NCI-H2107 treated with DMSO at 0.1 percent for 48 hours (cell line): ENCODE data around the gene TIRAP.
"Not testable (repeated sequence)": the region's sequence is repeated elsewhere in the genome, so short reads cannot be mapped to it uniquely, and the experiment has no call there.

ENCODE experiments used
- DNase-seq: peaks from one replicate; lab custom pipeline; 2025; ENCODE audit not compliant: unreplicated experiment; lab: John Stamatoyannopoulos, UW

Gene TIRAP, protein sequence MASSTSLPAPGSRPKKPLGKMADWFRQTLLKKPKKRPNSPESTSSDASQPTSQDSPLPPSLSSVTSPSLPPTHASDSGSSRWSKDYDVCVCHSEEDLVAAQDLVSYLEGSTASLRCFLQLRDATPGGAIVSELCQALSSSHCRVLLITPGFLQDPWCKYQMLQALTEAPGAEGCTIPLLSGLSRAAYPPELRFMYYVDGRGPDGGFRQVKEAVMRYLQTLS

DNA sequence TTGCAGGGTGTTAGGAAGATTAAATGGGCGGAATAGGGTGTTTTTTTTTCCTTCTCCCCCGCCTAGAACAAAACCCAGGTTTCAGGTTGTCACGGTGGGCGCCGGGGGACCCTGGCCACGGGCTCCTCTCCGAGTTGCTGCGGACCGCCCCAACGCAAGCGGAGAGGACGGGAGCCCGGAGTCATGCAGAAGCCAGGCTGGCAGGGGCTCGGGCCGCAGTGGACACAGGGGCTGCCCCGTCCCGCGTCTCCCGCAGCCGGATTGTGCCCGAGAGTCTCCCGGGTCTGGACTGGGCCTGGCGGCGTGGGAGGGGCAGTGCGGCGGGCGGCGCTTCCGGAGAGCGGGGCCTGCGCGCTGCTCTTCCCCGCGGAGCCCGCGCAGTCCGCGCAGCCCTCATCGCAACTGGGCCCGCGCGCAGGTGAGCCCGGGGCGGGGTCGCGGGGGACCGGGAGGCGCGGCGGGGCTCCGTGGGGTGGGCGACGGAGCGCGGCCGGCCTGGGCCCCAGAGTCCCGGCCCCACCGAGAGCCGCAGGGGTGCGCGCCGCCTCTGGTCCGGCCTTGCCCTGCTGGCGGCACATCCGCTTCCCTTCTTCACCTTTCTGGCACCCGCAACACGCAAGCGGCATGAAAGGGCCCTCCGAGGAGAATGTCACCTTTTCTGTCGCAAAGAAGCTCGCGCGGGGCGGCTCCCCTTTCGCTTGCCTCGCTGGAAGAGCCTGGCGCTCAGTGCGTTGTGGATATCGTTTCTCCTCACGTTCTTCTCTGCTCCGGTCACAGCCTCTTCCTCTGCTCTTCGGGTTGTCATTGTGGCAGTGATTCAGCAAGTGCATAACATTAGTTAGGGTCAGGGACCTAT is at the start of gene TIRAP:
TSS of gene TIRAP (plus strand) at position 358 of the 856 bp plus-strand sequence. CDS start 7,802 bp downstream, outside the sequence.
- peak; percentile 19 for DNase-seq

DNA sequence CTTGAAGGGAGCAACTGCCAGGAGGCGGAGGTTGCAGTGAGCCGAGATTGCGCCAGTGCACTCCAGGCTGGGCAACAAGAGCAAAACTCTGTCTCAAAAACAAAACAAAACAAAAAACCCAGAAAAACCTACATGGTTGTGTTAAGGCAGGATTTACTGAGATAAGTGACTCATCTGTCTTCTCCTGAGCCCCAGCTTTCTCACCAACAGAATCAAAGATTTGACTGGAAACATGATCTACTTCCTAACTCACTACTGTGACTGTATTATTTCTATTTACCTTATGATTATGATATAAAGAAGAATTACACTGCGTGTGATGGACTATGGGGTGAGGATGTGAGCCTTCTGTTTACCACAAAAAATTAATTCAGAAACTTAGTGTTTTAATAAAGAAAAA is 49.5 kb upstream of the TIRAP start:
- DNase-seq: no peak

DNA sequence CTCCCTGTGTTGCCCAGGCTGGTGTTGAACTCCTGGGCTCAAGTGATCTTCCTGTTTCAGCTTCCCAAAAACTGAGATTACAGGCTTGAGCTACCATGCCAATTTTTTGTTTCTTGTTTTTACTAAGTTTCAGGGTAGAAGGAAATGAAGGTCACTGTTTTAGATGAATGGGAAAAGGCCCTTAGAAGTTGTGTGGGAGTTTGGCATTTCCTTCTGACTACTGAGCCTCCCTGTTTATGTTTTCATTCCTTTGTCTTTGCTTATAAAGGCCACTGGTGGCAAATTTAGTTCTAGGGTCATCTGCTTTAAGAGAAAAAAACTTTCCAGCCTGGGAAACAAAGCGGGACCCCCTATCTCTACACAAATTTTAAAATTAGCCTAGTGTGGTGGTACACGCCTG is 36.3 kb upstream of the TIRAP start:
- no peak for DNase-seq

DNA sequence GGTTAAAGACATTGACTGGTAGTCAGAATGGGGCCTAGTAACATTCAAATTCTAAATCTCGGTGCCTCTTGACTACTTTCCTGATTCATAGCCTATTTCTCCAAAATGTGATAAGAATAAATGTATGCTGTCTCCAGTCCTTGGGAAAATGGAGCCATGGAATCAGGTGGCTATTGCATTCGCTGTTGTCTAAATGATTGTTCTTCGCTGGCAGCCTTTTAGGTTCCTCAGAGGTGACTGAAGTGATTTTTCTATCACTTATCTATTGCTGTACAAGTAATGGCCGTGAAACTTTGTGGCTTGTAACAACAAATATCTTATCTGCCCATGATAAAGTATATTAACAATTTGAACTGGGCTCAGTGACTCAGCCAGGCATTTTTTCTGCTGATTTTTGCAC is 29.6 kb upstream of the TIRAP start:
- no peak for DNase-seq

DNA sequence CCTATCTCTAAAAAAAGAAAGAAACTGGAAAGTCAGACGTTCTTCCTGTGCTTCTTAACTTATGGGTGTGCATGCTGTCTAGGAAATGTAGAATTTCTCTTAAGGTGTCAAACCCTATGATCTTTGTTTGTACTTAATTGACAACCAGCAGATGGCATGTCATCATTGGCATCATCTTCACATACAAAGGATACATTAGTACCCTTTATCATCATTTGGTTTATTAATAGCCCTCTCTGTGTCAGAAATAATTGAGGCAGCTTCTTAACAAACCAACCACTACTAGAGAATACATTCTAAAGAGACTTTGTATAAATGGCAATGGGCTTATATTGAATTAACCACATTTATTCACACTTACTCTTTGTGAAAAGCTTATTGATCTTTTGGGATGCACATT is 28.1 kb upstream of the TIRAP start:
- no peak for DNase-seq

DNA sequence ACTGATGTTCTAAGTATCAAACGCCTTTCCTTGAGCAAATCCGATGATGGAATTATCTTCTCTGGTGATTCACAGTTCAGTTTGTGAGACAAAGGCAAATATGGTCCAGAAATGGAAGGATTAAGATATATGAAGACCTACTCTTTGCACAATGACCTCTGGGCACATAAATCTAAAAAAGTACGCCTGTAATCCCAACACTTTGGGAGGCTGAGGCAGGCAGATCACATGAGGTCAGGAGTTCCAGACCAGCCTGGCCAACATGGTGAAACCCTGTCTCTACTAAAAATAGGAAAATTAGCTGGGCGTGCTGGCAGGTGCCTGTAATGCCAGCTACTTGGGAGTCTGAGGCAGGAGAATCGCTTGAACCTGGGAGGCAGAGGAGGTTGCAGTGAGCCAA is 27.4 kb upstream of the TIRAP start:
- DNase-seq: not testable (repeated sequence)

DNA sequence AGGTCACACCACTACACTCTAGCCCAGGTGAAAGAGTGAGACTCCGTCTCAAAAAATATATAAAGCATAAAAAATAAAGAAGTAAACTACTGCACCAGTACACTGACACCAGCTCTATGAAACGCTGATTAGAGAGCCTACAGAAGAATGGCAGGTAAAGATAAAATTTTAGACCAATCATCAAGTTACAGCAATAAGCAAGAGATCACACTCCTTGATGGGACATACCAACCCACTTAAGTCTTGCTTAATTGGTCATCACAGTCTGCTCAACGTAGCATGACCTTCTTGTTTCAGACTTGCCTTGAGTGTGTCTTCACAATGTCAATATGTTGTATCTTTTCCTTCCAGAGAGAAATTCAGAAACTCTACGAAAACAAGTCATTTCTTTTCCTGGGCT is 26.7 kb upstream of the TIRAP start:
- no peak for DNase-seq

DNA sequence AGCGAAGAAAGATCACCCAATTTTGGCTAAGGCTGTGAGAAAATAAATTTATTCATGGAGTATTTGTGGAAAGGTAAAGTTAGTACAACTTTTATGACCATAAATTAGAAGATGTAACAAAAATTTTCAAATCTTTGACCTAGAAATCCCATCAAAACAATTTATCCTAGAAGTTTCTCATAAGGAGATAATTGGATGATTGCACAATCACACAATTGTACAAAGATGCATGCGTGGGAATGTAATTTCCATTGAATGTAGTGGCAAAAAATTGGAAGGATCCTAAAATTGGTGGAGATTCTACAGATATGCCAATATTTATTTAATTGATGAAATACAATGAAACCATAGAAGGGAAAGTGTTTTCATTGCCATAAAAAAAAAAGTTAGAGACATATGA is 25.7 kb upstream of the TIRAP start:
- no peak for DNase-seq

DNA sequence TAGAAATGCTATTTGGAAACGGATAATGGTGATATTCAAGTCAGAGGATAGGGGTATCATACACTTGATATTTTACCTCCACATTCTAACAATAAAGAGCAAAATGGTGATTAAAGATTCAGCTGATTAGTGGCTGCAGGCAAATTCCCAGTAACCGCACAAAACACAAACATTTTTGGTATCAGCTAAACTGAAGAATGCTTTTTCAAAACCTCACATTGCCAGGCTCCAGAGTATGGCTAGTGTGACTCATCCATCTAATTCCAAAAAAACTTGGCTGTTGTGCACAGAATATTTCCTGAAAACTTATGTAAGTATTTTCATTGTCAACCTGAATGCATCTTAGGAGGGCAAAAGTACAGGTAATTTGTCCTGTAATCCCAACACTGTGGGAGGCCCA is 25.1 kb upstream of the TIRAP start:
- no peak for DNase-seq

DNA sequence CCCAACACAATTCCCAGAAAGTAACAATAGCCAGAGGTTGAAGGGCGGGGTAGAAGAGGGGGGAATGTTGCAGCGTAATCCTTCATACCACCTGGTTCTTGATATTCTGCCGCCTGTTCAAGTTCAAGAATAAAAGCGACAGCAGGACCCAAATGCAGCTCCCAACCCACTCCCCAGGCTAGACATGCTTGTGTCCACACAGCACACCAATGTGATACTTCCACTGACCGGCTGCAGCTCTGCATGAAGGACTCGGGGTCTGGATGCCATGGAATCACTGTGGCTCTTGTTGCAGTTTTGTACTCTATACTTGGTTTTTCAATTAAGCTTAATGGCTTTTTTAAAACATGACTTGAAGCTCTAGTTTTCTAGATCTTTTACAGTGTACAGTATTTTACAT is 20.7 kb upstream of the TIRAP start:
- DNase-seq: no peak

DNA sequence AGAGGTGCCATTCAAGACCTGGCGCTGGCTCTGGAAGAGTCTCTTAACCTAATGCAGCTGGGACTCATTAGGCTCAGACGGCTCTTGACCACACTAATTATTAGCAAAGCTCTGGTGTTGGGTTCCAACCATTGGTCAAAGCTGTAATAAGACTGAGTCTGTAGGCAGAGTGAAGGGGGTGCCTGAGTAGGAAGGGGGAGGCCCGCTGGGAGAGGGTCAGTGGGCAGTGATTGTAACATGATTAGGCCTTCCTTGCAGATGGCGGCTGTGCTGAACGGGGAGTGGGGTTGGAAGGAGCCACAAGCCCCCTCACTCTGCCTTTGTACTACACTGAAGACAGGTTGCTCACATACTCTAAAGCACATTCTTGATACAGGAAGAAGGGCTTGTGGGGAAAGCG is 19.4 kb upstream of the TIRAP start:
- no peak for DNase-seq

DNA sequence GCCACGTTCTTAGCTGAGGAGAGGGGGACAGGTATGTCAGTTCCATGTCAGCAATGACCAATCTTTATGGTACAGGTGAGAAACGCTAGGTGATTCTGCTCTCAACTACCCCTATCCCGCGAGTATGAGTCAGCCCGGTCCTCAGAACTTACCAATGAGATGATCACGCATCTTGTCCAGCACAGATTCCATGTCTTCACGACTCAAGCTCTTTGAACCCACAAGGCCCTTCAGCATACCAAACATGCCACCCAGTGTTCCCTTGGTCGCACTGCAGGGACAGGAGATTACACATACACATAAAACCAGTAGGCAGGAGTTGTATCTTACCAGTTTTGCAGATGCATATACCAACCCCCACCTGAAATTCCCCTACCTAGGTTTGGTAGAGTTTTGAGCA is 17.1 kb upstream of the TIRAP start:
- DNase-seq: no peak

DNA sequence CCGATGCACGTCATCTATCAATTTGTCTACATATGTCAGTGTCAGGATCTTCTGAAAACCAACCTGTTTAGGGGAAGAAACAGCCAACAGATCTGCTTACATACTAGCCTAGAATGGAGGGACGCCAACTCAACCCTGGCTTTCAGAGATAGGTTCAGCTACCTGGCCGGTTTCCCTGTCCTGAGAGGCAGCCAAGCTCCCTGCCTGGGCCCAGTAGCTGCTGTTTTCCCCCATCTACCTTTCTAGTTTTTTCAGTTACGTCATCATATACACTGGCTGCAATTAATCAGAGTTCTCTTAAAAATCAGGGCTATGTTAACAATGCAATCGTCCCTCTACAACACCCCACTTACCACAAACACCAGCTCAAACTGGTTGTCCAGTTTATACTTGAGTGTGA is 15.2 kb upstream of the TIRAP start:
- DNase-seq: no peak

DNA sequence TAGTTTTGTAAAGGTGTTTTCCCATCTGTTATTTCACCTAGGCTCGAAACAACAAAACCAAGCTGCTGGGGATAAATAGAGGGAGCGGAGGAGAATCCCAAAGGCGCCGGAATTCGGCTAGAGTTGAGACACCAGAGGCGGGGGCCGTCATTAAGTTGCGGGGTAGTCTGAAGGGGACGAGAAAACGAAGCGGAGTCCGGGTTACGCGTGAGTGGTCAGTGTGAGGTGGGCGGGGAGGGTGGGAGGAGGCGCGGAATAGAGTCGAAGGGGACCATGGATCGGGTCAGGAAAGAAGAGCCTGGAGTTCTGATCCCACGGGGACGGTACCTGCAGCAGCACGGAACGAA is 14.6 kb upstream of the TIRAP start:
- DNase-seq: no peak

DNA sequence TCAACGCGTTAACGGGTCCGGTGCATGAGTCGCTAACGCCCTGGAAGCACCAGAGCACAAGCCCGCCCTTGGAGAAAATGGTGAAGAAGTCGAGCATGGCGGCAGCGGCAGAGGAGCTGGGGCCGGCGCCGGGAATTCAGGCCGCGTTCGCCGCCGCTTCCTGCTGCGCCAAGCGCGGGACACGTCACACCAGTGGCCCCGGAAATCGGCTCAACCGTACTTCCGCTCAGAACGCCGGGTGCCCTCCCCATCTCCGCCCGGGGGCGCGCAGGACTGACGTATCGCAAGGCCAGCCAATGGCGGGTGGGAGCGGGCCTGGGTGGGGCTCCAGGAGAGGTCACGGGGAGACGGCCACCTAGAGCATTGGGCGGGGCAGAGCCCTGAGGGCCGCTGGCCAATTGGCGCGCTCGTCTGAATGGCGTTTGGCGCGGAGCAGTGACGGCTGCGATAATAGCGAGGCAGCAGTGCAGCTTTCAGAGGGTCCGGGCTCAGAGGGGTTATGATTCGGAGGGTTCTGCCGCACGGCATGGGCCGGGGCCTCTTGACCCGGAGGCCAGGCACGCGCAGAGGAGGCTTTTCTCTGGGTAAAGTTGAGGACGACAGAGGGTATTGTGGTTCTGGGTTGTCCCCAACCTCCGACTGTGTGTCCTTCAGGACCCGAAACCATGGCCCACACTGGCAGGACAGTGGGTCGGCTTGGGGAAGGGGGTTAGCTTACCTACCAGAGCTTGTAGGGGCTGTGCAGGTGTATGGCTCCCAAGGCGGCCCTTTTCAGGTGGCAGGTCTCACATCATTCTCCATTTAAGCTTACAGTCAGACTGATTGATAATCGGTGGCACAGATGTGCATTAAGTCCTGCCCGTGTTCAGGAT is 13.9 kb upstream of the TIRAP start, which contains the start of the genes FOXRED1 and SRPRA:
TSS of gene FOXRED1 (plus strand) at position 447 of the 872 bp plus-strand sequence. CDS start at position 500, 53 bp downstream.
TSS of gene SRPRA (minus strand) at position 188 of the 872 bp plus-strand sequence. CDS start at position 97, 91 bp downstream.
- peak; percentile 84 for DNase-seq

DNA sequence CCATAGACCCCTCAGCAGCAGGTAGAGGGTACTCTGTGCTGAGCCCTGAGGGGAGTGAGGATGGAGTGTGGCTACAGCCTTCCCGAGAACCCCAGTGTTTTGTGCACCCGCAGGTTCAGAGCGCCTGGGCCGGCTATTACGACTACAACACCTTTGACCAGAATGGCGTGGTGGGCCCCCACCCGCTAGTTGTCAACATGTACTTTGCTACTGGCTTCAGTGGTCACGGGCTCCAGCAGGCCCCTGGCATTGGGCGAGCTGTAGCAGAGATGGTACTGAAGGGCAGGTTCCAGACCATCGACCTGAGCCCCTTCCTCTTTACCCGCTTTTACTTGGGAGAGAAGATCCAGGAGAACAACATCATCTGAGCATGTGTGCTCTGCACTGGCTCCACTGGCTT is 5.6 kb upstream of the TIRAP start:
- DNase-seq: no peak

DNA sequence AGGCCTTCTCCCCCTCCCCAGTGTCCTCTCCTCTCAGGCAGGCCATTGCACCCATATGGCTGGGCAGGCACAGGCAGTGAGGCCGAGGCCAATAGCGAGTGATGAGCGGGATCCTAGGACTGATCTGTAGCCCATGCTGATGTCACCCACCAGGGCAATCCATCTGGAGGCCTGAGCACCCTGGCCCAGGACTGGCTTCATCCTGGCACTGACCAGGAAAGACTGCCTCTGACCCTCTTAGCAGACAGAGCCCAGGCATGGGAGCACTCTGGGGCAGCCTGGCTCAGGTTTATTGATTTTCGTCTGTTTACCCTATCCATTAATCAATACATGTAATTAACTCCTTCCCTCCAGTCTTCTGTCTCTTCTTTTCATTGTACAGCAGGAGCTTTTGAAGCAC is 5.1 kb upstream of the TIRAP start:
- DNase-seq: no peak

DNA sequence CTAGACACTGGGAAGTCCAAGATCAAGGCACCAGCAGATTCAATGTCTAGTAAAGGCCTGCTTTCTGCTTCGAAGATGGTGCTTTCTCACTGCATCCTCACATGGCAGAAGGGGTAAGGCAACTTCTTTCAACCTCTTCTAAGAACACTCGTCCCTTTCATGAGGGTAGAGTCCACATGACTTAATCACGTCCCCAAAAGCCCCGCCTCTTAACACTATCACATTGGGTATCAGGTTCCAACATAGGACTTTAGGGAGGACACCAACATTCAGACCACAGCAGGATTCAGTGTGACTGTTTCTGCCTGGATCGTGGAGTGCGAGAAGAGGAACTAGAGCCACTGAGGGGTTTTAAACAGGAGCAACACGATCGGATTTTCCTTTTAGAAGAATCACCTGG is 3.7 kb upstream of the TIRAP start:
- DNase-seq: no peak

DNA sequence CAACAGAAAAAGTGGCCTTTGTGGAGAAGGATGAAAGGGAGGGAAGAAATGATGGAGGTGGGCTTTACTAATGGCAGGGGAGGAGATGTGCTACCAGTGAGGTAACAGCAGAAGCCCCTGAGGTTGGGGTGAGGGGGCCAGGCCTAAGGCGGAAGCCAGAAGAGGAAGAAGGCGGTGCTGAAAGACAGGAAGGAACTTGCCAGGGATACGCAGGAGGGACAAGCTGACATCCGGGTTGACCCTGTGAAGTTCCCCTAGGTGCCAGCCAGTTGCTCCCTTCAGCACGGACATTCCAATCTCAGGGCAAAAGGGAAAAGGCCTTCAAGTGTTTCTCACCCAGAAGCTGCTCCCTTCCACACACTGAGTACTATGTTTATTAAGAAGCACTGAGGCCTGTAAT is 2.3 kb upstream of the TIRAP start:
- no peak for DNase-seq

DNA sequence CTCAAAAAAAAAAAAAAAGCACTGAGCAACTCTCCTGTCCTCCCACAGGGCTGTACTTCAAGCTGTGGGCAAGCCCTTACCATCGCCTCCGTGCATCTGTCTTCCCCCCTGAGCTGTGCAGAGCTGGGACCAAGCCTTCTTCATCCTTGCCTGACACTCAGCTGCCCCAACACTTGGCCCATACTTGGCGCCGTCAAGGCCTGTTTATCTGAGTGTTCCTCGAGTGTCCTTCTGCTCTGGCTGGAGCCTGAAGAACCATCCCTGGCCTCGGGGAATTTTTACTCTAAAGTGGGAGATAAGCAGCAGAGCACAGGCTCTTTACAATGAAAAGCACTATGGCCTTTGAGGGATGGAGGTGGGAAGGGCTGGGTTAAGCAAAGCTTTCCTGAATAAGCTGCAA is 1.6 kb upstream of the TIRAP start:
- no peak for DNase-seq

DNA sequence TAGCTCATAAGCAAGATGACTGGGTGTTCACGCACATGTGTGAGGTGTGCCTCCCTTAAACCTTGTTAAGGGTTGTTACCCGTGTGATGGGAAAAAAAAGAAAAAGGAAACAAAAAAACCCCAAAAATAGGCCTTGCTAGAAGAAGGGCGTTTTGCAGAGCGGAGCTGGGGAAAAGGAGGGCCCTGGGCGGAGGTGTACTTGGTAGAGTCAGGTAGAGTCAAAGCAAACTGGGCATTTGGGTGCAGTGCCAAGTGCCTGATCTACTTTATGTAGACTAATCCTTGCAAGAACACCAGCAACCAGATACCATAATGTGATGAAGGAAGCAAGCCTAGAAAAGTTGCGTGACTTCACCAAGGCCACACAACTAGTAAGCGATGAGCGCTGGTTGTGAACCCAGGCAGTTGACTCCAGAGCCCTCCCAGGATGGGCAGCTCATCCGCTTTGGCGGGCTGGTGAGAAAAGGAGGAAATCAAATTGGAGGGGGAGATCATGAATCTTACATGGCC is 1.2 kb upstream of the TIRAP start:
- DNase-seq: no peak
